T-helper 1 cell treated with Interleukin-12 subunit alpha and Interleukin-12 subunit beta and Interleukin-4 antibody, amounts not matched to agents 30 μg/mL and 1 μg/mL, for 36 hours (primary cell): ENCODE data around the gene IFNL2.
A peak's percentile ranks its signal among the peaks of the same experiment; 100 is the strongest.

Experiments used
- H3K27ac Mint-ChIP-seq: one replicate; pipeline ENCODE4 v1.8.0; 2021; ENCODE audit warnings: mild to moderate bottlenecking, mixed read lengths
- H3K27me3 Mint-ChIP-seq: one replicate; pipeline ENCODE4 v1.8.0; 2021; ENCODE audit warnings: low read depth, mixed read lengths
- H3K36me3 Mint-ChIP-seq: one replicate; pipeline ENCODE4 v1.8.0; 2021; ENCODE audit warnings: low read depth, mixed read lengths
- H3K4me1 Mint-ChIP-seq: one replicate; pipeline ENCODE4 v1.8.0; 2021; ENCODE audit warnings: low read depth, mixed read lengths
- H3K4me3 Mint-ChIP-seq: one replicate; pipeline ENCODE4 v1.8.0; 2021; ENCODE audit warnings: mild to moderate bottlenecking, moderate library complexity, mixed read lengths
- H3K9me3 Mint-ChIP-seq: one replicate; pipeline ENCODE4 v1.8.0; 2021; ENCODE audit warnings: mixed read lengths

The IFNL2 gene

DNA sequence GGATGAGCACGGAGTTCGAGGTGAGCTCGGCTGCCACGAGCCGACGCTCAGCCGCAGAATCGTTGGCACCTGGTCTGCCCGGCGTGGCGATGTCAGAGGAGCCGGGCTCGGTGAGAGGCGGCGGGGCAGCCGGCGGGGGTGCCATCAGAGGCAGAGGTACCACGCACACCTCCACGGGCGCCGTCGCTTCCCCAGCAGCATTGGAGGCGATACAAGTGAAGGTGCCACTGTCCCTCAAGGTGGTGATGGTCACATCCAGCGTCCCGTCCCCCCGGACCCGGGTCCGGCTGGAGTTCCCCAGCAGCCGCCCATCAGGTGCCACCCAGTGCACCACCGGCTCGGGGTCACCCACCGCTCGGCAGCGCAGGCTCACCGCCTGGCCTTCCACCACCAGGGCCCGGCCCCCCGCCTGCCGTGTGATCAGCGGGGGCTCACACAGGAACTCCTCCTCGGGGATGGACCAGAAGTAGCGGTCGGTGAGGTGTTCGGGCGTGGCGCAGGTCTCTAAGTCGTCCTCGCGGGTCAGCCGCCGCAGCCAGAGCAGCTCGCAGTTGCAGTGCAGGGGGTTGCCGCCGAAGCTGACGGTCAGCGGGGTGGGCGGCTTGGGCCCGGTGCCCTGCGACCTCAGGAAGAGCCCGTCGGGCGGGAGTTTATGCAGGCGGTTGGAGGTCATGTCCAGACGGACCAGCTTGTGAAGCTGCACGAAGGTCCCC lies 46.0 kb downstream of the IFNL2 start:
- H3K4me1 Mint-ChIP-seq, result peaks cover 19% of the 10 kb centered on the region
- no peaks in the 10 kb centered on the region for H3K27me3 Mint-ChIP-seq
- H3K27ac Mint-ChIP-seq, result no peak overlapping the region
- H3K9me3 Mint-ChIP-seq, result no peaks in the 10 kb centered on the region
- peaks cover 25% of the 10 kb centered on the region for H3K36me3 Mint-ChIP-seq
- H3K4me3 Mint-ChIP-seq, result no peak overlapping the region

- no peaks in the 10 kb centered on the region for H3K27me3 Mint-ChIP-seq
- no peaks in the 10 kb centered on the region for H3K9me3 Mint-ChIP-seq
- no peak overlapping the region for H3K27ac Mint-ChIP-seq
- H3K4me3 Mint-ChIP-seq, result no peak overlapping the region
- H3K36me3 Mint-ChIP-seq, result peaks cover 22% of the 10 kb centered on the region
- H3K4me1 Mint-ChIP-seq, result peaks cover 18% of the 10 kb centered on the region
Observed at GRCh38 chr19:39315933-39316332, 47.7 kb downstream of the IFNL2 start.

DNA sequence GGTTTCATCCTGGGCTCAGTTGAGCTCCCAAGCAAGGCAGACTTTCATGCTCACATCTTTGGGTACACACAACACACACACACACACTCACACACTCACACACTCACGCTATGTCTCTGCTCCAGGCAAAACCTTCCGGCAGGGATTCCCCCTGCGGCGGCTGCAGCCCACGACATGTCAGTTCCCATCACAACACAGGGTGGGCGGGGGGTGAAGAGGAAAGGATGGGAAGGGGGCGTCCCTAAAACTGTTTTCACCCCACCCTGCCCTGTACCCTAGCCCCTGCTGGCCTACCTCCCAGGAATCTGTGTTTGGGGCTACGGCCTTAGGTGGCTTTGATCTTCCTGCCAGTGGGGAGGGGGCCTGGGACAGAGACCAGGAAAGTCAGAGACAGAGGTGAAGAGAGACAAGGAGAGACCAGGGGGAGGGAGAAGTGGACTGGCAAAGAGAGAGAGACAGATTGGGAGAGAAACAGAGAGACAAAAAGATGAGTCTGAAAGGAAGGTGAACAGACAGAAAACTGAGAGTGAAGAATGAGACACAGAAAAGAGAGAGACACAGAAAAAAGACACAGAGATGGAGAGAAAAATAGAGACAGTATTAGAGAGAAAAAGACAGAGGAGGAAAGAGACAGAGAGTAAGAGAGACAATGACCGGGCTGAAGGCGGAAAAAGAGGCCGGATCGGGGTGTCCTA lies 48.6 kb downstream of the IFNL2 start:
- Mint-ChIP-seq H3K27ac (no peak overlapping the region), H3K4me3 (no peak overlapping the region), H3K36me3 (peaks cover 19% of the 10 kb centered on the region), H3K9me3 (no peaks in the 10 kb centered on the region), H3K27me3 (peaks cover 8% of the 10 kb centered on the region), H3K4me1 (peaks cover 22% of the 10 kb centered on the region)

DNA sequence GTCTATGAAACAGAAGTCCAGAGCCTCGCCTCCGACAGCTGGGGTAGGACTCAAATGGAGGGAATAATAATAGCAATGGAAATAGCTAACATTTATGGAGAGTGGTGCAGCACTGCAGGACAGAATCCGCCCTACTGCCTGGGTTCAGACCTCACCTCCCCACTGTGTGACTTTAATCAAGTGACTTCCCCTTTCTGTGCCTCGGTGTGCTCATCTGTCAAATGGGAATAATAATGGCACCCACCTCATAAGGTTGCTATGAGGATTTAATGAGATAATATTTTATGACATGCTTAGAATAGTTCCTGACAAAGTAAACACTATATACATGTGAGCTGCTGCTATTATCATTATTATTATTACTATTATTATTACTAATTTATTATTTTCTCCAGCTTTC lies 49.3 kb downstream of the IFNL2 start:
- H3K4me1 Mint-ChIP-seq, result peaks cover 22% of the 10 kb centered on the region
- no peak overlapping the region for H3K27ac Mint-ChIP-seq
- peaks cover 19% of the 10 kb centered on the region for H3K36me3 Mint-ChIP-seq
- H3K27me3 Mint-ChIP-seq, result peaks cover 8% of the 10 kb centered on the region
- H3K4me3 Mint-ChIP-seq, result no peak overlapping the region
- H3K9me3 Mint-ChIP-seq, result no peaks in the 10 kb centered on the region

DNA sequence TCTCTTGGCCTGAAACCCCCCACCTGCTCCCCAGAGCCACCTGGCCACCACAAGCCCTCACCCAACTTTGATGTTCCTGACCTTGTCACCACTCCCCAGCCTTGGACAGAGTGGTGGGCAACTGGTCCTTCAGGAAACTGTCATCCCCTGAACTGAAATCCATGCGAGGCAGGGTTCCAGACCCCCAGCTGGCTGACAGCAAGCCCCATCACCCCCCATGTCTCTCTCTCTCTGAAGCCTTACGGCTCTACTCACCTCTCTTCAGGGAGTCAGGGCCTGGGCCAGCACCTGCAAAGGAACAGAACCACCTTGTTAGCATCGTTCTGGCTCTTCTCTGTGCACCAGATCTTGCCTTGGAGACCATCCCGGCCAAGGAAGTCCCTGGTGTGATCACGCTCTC lies 49.9 kb downstream of the IFNL2 start:
- H3K27me3 Mint-ChIP-seq, result peaks cover 8% of the 10 kb centered on the region
- H3K27ac Mint-ChIP-seq, result no peak overlapping the region
- H3K9me3 Mint-ChIP-seq, result no peaks in the 10 kb centered on the region
- peaks cover 18% of the 10 kb centered on the region for H3K36me3 Mint-ChIP-seq
- peaks cover 21% of the 10 kb centered on the region for H3K4me1 Mint-ChIP-seq
- H3K4me3 Mint-ChIP-seq, result no peak overlapping the region

DNA sequence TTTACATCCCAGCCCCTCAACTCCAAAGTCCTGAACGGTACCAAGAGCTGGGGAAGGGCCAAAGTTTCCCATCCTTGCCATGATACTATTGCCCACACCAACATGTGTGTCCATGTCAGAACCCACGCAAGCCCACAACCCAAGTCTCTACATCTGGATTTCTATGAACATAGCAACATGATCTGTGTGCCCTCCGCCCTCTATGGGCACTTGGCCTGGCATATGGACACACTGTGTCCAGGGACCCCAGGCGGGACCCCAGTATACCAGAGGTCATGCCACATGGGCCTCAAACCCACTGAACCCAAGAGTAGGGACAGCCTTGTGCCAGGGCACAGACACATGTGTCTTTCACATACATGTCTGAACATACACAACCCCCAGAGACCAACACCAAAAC lies 50.5 kb downstream of the IFNL2 start:
- Mint-ChIP-seq H3K4me3 (peak overlapping the region; percentile 75), H3K27ac (no peak overlapping the region), H3K9me3 (no peaks in the 10 kb centered on the region), H3K36me3 (peaks cover 17% of the 10 kb centered on the region), H3K27me3 (peaks cover 8% of the 10 kb centered on the region), H3K4me1 (peaks cover 21% of the 10 kb centered on the region)

DNA sequence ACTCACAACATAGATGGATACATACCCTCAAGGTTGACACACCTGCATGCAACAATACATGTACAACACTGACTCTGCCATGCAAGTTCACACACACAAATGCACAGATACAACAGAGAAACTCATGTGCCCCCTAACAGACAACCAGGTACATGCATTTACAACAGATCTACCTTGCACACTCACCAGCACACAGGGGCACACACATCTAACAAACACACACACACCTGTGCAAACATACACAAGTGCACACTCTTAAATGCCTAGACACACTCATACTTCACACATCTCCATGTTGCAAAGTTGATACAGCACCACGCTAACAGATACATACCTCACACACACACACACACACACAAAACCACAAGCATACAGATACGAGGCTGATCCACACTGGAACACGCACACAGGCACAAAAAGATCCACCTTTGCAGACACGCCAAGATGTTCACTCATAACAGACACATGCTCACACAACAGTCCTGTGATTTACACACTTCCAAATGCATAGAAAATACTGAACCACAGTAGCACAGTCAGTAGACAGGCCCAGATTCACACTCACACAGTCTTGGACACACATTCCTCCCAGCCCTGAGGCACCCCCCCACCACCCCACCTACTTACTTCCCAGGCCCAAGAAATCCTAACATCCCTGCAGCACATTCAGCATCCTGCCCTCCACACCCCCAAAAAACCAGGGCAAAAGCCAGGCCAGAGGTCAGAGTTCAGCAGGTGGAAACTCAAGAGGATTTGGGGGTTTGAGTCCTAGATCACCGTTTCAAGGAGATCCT lies 51.1 kb downstream of the IFNL2 start:
- Mint-ChIP-seq H3K27me3 (peaks cover 8% of the 10 kb centered on the region), H3K4me1 (peaks cover 21% of the 10 kb centered on the region), H3K9me3 (no peaks in the 10 kb centered on the region), H3K4me3 (peak overlapping the region; percentile 75), H3K36me3 (peaks cover 17% of the 10 kb centered on the region), H3K27ac (peak overlapping the region; percentile 4)
